Smooth muscle cell of the brain vasculature (primary cell): ENCODE measurements around the gene TENT4B.

Experiments
- DNase-seq: peaks from one replicate; pipeline ENCODE4 v3.0.0-alpha.2; 2012; ENCODE audit warnings: low read depth, low spot score

Gene TENT4B

DNA sequence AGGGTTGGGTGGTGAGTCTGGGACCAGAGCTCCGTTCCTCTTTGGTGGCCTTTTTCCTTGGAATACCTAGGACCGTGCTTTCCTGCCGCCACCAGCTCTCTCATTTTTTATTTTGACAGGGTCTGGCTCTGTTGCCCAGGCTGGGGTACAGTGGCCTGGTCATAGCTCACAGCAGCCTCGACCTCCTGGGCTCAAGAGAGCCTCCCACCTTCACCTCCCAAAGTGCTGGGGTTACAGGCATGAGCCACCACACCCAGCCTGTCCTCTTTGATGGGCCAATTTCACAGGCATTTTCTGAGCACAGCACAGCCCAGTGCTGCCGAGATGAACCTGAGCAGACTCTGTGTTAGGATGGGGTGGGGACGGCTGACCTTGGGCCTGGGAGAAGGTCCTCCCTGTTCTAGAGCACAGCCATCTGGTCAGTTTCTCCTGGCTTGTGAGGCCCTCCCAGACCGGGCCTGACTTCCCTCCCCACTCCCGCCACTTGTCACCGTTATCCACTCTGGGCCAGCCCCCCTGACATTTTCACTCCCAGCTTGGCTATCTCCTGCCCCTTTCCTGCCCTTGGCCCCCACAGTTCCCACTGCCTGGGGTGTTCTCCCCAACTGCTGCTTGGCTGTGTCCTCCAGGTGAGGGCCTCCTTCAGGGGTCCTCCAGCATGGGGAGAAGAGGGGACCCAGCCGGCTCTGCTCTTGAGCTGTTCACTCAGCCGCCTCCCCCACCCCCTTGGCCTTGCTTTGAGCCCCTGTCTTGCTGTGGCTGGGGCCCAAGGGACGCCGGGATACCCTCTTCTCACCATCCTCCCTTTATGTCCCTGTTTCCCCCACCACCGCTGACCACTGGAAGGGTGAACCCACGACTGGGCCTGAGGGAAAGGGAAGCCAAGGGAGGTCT, 118.3 kb downstream of the TENT4B start:
- DNase-seq, result no peak

DNA sequence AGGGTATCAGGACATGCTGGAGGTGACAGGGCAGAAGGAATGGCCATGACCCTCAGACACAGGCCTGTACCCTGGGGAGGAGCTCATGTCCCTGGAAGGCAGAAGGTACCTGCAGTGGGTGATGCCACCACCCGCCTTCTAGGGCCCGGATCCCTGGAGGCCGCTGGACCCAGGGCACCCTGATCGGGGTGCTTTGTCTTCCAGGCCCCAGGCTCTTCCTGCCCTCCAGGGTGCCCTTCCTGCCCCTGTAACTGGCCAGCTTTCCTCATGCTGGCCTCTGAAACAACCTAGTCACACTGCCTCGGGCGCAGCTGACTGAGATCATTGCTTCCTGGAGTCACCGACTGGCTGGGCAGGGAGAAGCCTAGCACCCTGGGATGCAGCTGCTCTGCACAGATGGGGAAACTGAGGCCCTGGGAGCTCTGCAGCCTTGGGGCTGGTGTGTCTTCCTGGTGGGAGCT, 119.0 kb downstream of the TENT4B start:
- DNase-seq, result no peak

DNA sequence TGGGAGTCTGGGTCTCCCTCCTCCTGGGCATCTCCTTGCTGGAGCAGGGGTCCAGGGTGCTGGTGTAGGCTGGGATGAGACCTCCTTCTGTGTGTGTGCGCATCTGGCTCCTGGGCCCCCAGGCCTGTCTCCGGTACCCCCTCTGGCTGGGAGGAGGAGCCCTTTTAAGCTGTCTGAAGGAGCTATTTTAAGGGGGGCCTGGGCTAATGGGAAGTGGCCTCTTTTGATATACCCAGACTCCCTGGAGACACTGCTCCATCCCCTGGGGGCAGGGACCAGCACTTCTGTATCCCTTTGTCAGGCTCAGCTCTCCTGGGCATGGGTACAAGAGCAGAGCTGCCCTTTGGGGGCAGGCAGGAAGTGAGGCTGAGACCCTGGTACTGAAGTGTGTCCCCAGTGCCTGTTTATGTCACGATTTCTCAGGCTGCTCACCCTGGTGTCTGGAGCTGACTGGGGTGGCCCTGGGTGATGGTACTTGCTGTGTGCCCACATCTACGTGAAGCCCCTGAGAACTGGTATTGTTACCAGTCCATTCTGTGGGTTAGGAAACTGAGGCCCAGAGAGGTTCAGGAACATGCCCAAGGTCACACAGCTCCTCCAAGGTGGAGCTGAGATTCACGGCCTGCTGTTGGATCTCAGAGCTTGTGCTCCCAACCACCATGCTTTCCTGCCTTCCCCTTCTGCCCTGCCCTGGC, 119.7 kb downstream of the TENT4B start:
- DNase-seq, result no peak

DNA sequence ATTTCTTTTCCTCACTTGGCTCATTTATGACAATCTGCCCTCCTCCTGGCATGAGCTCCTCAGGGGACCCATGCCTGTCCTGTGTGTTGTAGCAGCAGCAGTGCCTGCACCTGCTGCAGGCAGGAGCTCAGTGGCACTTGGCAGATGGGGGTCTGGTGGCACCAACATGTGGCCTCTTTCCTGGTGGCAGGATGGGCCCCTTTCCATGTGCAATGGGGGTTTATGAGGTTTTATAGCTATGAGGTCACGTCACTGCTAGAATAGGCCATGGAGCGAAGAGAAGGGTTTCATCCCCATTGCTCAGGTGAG, 120.2 kb downstream of the TENT4B start:
- no peak for DNase-seq

DNA sequence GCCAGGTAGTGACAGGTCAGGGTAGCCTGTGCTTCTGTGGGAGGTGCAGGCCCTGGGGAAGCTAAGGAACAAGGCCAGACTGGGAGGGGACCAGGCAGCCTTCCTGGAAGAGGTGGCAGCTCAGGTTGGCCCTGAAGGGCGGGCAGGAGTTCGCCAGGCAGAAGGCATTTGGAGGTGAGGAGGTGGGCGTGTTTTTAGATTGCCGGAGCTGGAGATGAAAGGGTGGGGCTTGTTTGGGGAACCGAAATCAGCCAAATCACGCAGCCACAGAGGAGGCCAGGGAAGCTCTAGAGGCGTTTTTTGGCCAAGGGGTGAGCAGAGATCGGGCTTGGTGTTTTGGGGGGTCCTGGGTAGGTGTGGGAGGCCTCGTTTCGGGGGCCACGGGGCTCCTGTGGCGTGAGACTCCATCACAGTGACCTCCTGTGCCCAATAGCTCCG, 120.8 kb downstream of the TENT4B start:
- DNase-seq, result no peak

DNA sequence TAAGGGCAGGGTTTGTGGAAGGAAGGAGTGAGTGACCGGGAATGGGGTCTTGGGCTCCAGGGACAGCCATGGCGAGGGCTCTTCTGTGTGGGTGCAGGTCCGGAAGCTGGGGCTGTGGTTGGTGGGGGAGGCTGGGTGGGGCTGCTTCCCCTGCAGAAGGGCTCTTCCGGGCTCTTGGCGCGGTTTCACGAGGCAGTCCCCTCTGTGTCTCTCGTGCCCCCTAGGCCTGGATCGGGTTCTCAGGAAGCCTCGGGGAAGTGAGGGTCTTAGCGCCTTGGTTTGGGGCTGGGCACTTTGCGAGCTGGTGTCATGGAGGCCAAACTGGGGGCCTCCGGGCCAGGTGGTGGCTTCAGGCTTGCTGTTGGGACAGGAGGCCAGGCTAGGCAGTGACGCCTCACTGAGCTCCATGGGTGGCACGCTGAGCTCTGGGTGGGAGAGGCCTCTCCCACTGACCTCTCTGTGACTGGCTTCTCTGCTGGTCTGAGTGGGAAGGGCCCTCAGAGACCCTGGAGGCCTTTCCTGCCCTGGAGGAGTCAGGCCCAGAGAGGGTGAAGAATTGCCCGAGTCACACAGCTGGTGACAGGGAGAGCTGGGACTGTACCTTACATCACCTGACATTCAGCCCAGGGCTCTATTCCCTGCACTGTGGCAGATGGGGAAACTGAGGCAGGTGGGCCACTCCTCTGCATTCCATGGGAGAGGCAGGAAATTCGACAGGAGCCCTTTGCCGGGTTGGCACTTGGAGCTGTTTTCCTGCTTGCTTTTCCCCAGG, 121.4 kb downstream of the TENT4B start:
- DNase-seq, result no peak

DNA sequence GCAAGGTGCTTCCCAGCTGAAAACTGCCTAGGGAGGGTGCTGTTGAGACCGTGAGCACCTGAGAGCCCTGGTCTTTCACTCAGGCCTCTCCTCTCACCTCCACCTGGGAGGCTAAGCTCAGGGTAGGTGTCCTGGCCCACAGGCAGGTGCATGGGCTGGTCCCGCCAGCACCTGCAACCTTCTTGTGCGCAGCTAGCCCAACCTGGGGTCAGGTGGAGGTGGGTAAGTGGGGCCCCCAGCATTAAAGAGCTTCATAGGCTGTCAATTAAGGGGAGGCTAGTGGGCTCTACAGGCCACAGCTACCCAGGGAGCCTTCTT, 122.0 kb downstream of the TENT4B start:
- DNase-seq, result no peak

DNA sequence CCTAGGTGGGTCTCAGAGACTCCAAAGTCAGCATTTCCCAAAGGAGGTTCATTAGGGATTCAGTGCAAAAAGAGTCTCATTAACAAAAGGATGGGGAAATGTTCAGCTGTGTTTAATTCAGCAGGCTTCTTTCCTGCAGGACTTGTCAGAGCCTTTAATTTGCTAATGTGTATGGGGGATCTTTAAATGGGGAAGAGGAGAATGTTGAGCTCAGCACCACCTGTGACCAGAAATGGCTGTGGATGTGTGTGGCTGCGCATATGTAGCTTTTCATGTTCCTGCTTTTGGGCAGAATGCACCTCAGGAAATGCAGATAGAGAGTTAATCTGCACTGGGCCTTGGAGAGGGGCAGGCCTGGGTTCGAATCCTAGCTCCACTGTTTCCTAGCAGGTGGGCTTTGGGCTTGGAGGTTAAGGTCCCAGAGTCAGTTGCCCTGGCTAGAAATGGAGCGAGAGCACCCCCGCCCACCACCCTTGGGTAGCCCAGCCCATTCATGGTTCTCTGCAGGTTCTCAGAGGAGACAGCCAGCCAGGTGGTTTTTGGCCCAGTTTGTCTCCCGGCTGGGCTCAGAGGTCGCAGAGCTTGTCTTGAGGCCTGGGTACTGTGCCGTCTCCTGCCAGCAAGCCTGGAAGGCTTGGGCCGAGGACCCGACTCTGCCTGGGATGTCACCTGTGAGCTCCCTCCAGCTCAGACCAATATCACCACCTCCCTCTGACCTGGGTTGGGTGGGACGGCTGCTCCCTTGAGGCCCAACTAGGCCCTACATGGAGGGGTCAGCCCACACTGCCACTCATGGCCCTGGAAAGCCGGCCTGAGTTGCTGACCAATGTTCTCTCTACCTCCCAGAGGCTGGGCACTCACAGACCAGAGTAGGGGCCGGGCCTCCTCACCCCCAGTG, 122.6 kb downstream of the TENT4B start:
- DNase-seq, result no peak

DNA sequence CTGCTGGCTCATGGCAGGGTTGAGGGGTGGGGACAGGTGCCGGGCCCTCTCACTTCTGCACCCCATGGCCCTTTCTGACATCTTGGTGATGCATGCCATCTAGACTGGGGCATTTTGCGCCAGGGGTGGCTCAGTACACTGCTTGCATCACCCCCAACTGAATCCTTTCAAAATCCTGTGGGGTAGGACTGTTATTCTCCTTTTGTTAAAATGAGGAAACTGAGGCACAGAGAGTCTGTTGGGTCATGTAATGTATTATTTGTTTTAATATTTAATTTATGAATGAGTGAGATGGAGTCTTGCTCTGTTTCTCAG, 123.2 kb downstream of the TENT4B start:
- no peak for DNase-seq

DNA sequence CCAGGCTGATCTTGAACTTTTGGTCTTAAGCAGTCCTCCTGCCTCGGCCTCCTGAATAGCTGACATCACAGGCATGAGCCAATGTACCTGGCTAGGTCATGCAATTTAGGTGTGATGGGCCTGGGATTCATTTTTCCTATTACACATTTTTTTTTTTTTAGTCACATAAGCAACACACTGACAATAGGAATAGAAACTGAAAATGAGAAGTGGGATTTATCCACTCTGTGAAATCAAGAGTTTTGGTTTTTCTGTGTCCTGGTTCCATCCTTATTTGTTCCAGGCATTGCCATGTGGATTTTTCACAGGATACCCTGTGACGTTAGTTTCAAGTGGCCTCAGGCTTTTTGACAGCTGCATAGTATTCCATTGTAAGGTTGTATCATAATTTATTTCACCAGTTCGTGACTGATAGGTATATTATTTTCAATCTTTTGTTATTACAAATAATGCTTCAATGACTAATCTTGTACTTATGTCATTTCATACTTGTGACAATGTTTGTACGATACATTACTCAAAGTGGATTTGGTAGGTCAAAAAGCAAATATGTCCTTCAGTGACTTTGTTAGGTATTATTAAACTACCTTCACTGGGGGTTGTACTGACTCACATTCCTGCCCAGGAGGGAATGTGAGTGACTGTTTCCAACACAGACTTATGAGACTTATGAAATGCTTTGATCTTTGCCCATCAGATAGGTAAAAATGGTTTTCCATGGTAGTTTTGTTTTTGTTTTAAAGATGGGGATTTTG, 123.9 kb downstream of the TENT4B start:
- DNase-seq, result no peak

DNA sequence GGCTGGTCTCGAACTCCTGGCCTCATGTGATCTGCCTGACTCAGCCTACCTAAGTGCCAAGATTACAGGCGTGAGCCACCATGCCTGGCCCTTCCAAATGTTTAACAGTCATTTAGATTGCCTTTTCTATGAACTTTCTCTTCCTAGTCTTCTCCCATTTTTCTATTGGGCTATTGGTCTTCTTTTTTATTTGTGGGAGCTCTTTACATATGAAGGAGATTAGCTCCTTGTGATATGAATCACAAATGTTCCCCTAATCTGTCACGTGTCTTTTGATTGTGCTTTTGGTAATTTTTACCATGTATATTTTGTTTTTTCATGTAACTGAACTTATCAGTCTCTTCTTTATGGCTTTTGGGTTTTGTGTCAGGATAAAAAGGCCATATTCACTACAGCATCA, 125.1 kb downstream of the TENT4B start:
- DNase-seq, result no peak

DNA sequence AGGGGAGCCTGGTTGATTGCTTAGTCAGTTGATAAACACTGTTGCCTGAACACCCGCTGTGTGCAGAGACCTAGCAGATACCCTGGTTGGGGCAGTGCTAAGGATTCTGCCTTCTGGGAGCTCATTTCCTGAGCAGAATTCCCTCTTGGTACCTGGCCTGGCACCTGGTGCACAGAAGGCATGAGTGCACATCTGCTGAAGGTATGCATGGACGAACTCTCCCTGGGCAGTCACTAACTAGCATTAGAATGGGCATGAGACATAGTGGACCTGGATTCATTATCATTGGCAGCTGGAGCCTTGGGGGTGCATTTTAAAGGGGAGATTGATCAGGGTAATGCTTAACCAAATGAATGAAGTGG, 126.4 kb downstream of the TENT4B start:
- DNase-seq, result no peak

DNA sequence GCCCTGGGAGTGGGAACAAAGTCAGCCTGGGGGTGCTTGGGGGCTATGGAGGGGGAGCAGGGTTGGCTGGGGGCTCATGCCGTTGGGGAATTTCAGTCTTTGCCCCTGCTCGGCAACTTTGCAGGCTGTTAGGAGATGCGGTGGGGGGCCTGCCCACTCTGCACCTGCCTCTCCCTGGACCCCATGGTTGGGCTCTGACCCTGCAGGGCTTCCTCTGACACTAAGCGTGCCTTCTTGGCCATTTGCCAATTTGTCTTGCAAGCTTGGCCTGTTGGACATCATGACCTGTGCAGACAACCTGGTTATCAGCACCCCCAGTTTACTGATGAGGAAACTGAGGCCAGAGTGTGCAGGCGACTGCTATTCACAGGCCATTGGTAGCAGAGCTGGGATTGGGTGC, 127.8 kb downstream of the TENT4B start:
- no peak for DNase-seq
